PFSK-1 (cell line): ENCODE measurements around the gene DGLUCY.

ENCODE experiments used
- FOXP2 ChIP-seq: optimal IDR thresholded peaks from 2 replicates; pipeline ENCODE3; 2011; ENCODE audit warnings: borderline replicate concordance, control low read depth, inconsistent platforms; ENCODE audit not compliant: insufficient read depth; ENCODE audit errors: extremely low read length, extremely low read depth
- POLR2AphosphoS5 ChIP-seq: IDR thresholded peaks from 2 replicates; pipeline ENCODE4 v1.6.1; 2012; ENCODE audit warnings: low read depth, mild to moderate bottlenecking, control low read depth, low read length, moderate library complexity
- SIN3A ChIP-seq: IDR thresholded peaks from 2 replicates; pipeline ENCODE4 v1.6.1; 2012; ENCODE audit warnings: mild to moderate bottlenecking, low read length, moderate library complexity, borderline replicate concordance; ENCODE audit not compliant: insufficient read depth
- TAF1 ChIP-seq: IDR thresholded peaks from 2 replicates; pipeline ENCODE4 v1.6.1; 2012; ENCODE audit warnings: low read length, control low read depth, borderline replicate concordance; ENCODE audit not compliant: insufficient read depth
- TF ChIP-seq, protein P1 (sequence below), 2 experiments: IDR thresholded peaks; 2 replicates each; pipeline versions ENCODE4 v1.6.1 to v1.8.0; 2011 to 2012; ENCODE audit warnings: low read depth in 2 of 2, low read length in 2 of 2, control low read depth in 1 of 2, inconsistent platforms in 1 of 2, mild to moderate bottlenecking in 1 of 2, moderate library complexity in 1 of 2; ENCODE audit not compliant: insufficient read depth in 1 of 2

DGLUCY gene

DNA sequence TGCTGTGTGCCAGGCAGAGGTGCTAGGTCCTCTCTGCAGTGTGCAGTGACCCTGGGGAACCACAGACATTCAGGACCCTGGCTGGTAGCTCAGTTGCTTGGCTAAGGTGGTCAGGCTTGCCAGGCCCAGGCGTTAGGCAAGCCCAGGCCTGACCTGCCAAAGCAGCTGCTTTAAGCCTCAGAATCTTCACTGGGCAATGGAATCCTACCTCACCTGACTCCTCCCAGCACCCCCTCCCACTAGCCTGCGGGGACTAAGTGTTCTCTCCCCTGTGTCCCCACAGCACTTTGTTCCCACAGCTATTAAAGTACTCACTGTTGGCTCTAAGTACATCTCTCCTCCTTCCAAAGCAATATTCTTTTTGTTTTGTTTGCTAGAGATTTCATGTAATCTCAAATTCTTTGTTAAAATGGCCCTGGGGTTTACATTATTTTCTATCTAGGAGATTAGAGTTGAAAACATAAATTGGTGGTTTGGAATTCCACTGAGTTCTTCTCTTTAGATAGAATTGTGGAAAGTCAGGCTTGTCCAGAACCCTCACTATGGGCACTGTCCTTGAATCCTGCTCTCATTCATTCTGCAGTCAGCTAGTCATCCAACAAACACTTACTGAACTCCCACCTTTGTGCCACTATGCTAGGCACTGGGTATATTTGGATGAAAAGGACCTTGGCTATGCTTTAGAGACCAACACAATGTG, 44.4 kb downstream of the DGLUCY start:
- TF ChIP-seq SIN3A: no peak
- TF ChIP-seq TAF1: no peak
- TF ChIP-seq FOXP2: no peak
- TF ChIP-seq POLR2AphosphoS5: no peak
- TF ChIP-seq, protein P1, sequence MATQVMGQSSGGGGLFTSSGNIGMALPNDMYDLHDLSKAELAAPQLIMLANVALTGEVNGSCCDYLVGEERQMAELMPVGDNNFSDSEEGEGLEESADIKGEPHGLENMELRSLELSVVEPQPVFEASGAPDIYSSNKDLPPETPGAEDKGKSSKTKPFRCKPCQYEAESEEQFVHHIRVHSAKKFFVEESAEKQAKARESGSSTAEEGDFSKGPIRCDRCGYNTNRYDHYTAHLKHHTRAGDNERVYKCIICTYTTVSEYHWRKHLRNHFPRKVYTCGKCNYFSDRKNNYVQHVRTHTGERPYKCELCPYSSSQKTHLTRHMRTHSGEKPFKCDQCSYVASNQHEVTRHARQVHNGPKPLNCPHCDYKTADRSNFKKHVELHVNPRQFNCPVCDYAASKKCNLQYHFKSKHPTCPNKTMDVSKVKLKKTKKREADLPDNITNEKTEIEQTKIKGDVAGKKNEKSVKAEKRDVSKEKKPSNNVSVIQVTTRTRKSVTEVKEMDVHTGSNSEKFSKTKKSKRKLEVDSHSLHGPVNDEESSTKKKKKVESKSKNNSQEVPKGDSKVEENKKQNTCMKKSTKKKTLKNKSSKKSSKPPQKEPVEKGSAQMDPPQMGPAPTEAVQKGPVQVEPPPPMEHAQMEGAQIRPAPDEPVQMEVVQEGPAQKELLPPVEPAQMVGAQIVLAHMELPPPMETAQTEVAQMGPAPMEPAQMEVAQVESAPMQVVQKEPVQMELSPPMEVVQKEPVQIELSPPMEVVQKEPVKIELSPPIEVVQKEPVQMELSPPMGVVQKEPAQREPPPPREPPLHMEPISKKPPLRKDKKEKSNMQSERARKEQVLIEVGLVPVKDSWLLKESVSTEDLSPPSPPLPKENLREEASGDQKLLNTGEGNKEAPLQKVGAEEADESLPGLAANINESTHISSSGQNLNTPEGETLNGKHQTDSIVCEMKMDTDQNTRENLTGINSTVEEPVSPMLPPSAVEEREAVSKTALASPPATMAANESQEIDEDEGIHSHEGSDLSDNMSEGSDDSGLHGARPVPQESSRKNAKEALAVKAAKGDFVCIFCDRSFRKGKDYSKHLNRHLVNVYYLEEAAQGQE (IDR thresholded peaks at IDR 0.05; ENCODE audit: insufficient read depth in 1 of 2, low read depth in 2 of 2, low read length in 2 of 2): no peak

DNA sequence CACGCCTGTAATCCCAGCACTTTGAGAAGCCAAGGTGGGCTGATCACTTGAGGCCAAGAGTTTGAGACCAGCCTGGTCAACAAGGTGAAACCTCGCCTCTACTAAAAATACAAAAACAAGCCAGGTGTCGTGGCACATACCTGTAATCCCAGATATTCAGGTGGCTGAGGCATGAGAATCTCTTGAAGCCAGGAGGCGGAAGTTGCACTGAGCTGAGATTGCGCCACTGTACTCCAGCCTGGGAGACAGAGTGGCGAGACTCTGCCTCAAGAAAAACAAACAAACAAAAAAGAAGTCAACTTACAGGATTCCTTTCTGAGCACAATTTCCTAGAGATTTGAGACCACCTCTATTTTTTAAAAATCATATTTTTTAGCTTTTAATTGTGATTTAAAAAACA, 45.3 kb downstream of the DGLUCY start:
- TF ChIP-seq SIN3A (no peak), TAF1 (no peak), POLR2AphosphoS5 (no peak), FOXP2 (no peak)
- TF ChIP-seq, protein P1 (IDR thresholded peaks at IDR 0.05; ENCODE audit: insufficient read depth in 1 of 2, low read depth in 2 of 2, low read length in 2 of 2): no peak

DNA sequence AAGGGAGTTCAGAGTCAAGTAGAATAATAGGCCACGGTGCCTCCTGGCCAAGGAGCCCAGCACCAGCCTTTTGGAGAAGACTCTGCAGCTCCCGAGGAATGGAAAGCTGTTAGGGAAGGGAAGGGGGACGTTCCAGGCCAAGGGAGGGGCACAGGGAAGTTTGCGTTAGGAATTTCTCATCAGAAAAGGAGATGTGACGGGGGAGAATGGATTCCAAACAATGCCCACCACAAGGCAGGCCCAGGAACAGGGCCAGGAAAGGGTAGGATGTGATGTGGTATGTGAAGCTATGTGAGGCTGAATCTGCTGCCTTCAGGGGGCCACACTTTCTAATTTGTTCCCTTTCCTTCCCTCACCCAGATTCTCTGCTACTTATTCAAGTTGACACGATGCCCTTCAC, 46.0 kb downstream of the DGLUCY start:
- TF ChIP-seq, protein P1 (IDR thresholded peaks at IDR 0.05; ENCODE audit: insufficient read depth in 1 of 2, low read depth in 2 of 2, low read length in 2 of 2): no peak
- TF ChIP-seq POLR2AphosphoS5 (no peak), SIN3A (no peak), TAF1 (no peak)

DNA sequence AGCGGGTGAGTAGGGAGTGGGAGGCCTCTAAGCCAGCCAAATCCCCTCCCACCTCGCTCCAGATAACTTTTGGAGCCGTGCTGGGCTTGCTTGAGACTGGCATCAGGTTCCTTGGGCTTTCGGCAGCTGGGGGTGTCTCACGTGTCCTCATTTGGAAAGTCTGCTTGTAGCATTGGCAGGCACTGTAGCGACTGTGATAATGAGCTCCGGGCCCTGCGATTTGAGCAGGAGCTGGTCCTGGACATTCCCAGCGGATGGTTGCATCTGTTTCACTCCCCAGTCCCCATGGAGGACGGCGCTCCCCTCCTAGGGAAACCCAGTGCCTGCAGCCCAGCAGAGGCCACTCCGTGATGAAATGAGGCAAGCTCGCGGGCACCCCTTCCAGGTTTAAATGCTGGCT, 49.4 kb downstream of the DGLUCY start:
- no peak for TF ChIP-seq POLR2AphosphoS5
- TF ChIP-seq SIN3A: no peak
- no peak for TF ChIP-seq FOXP2
- TF ChIP-seq, protein P1 (IDR thresholded peaks at IDR 0.05; ENCODE audit: insufficient read depth in 1 of 2, low read depth in 2 of 2, low read length in 2 of 2): no peak
- TF ChIP-seq TAF1: no peak
